ENCODE measurements around the gene ARL17B. TPM values are rescaled to one million over a fixed set of nuclear protein-coding genes. Genes with fewer than 3 reads are reported as not detected.
A peak's percentile ranks its signal among the peaks of the same experiment; 100 is the strongest.
"Not testable (repeated sequence)": the region's sequence is repeated elsewhere in the genome, so short reads cannot be mapped to it uniquely, and the experiment has no call there.

The ARL17B gene
- total RNA-seq, 1 experiment from 2014 or later = 24.0 TPM

- in situ Hi-C loops (cut with HindIII; ENCODE audit: low sequenced_read_pairs); DNase-seq (ENCODE audit: low spot score): not testable (repeated sequence)
Measured at GRCh38 chr17:46294831-46295230, 66.7 kb downstream of the ARL17B start, which contains the start of gene LRRC37A. TSS of gene LRRC37A (plus strand) at chr17:46295131. CDS start at chr17:46295134, 3 bp downstream.

- DNase-seq (ENCODE audit: low spot score); in situ Hi-C loops (cut with HindIII; ENCODE audit: low sequenced_read_pairs): not testable (repeated sequence)
Measured at GRCh38 chr17:46291618-46292017, 69.9 kb downstream of the ARL17B start.

- in situ Hi-C loops (cut with HindIII; ENCODE audit: low sequenced_read_pairs); DNase-seq (ENCODE audit: low spot score): not testable (repeated sequence)
Measured at GRCh38 chr17:46290906-46291546, 70.5 kb downstream of the ARL17B start.

- not testable (repeated sequence) for DNase-seq (ENCODE audit: low spot score)
Measured at GRCh38 chr17:46287587-46287986, 74.0 kb downstream of the ARL17B start.

GRCh38 chr17:46286764-46287221, 74.8 kb downstream of the ARL17B start:
- peak; percentile 94 for DNase-seq (ENCODE audit: low spot score)
- in situ Hi-C loops (cut with HindIII; ENCODE audit: low sequenced_read_pairs) = not testable (repeated sequence)

More at GRCh38 chr17:46287587-46287986, 74.0 kb downstream of the ARL17B start:
- in situ Hi-C loops (cut with HindIII; ENCODE audit: low sequenced_read_pairs) = not testable (repeated sequence)

- in situ Hi-C loops (cut with HindIII; ENCODE audit: low sequenced_read_pairs) = not testable (repeated sequence)
Measured at GRCh38 chr17:46285500-46285899, 76.1 kb downstream of the ARL17B start.

GRCh38 chr17:46284467-46284866, 77.1 kb downstream of the ARL17B start:
- DNase-seq (ENCODE audit: low spot score); in situ Hi-C loops (cut with HindIII; ENCODE audit: low sequenced_read_pairs): not testable (repeated sequence)

More at GRCh38 chr17:46285500-46285899, 76.1 kb downstream of the ARL17B start:
- DNase-seq (ENCODE audit: low spot score) = not testable (repeated sequence)

GRCh38 chr17:46282635-46283034, 78.9 kb downstream of the ARL17B start:
- DNase-seq (ENCODE audit: low spot score); in situ Hi-C loops (cut with HindIII; ENCODE audit: low sequenced_read_pairs): not testable (repeated sequence)

GRCh38 chr17:46281336-46281735, 80.2 kb downstream of the ARL17B start:
- in situ Hi-C loops (cut with HindIII; ENCODE audit: low sequenced_read_pairs); DNase-seq (ENCODE audit: low spot score): not testable (repeated sequence)

GRCh38 chr17:46276728-46277479, 84.7 kb downstream of the ARL17B start:
- in situ Hi-C loops (cut with HindIII; ENCODE audit: low sequenced_read_pairs); DNase-seq (ENCODE audit: low spot score): not testable (repeated sequence)

- no peak for DNase-seq (ENCODE audit: low spot score)
- in situ Hi-C loops (cut with HindIII; ENCODE audit: low sequenced_read_pairs) = no loop called here
Measured at GRCh38 chr17:46274238-46274637, 87.3 kb downstream of the ARL17B start.

GRCh38 chr17:46273541-46274236, 87.9 kb downstream of the ARL17B start:
- in situ Hi-C loops (cut with HindIII; ENCODE audit: low sequenced_read_pairs) = no loop called here
- no peak for DNase-seq (ENCODE audit: low spot score)

- DNase-seq (ENCODE audit: low spot score) = no peak
- in situ Hi-C loops (cut with HindIII; ENCODE audit: low sequenced_read_pairs) = no loop called here
Measured at GRCh38 chr17:46270032-46270431, 91.5 kb downstream of the ARL17B start.

- DNase-seq (ENCODE audit: low spot score) = peak; percentile 83
- in situ Hi-C loops (cut with HindIII; ENCODE audit: low sequenced_read_pairs) = no loop called here
Measured at GRCh38 chr17:46266656-46267544, 94.7 kb downstream of the ARL17B start.

GRCh38 chr17:46266063-46266655, 95.4 kb downstream of the ARL17B start:
- peak; percentile 46 for DNase-seq (ENCODE audit: low spot score)
- in situ Hi-C loops (cut with HindIII; ENCODE audit: low sequenced_read_pairs) = not testable (repeated sequence)

- DNase-seq (ENCODE audit: low spot score) = no peak
- in situ Hi-C loops (cut with HindIII; ENCODE audit: low sequenced_read_pairs) = no loop called here
Measured at GRCh38 chr17:46264456-46265198, 96.9 kb downstream of the ARL17B start.

GRCh38 chr17:46262271-46262670, 99.3 kb downstream of the ARL17B start:
- in situ Hi-C loops (cut with HindIII; ENCODE audit: low sequenced_read_pairs) = no loop called here
- no peak for DNase-seq (ENCODE audit: low spot score)
